OCI-LY1 (cell line): ENCODE data around the gene NUP88.

Source experiments
- EZH2 ChIP-seq: fragments of 200-600 bp; sonication (generic), shearing (Covaris generic); IDR thresholded peaks from 2 replicates; pipeline ENCODE4 v1.8.0; 2017; ENCODE audit warnings: borderline replicate concordance, mixed run types, mild to moderate bottlenecking, antibody characterized with exemption, low read length, moderate library complexity, mixed read lengths
- TF ChIP-seq, protein P1 (sequence below): fragments of 200-600 bp; sonication (generic), shearing (Covaris generic); IDR thresholded peaks from 2 replicates; pipeline ENCODE4 v1.5.1; 2017; ENCODE audit warnings: mild to moderate bottlenecking, antibody characterized with exemption, low read length, moderate library complexity, mixed read lengths

DNA sequence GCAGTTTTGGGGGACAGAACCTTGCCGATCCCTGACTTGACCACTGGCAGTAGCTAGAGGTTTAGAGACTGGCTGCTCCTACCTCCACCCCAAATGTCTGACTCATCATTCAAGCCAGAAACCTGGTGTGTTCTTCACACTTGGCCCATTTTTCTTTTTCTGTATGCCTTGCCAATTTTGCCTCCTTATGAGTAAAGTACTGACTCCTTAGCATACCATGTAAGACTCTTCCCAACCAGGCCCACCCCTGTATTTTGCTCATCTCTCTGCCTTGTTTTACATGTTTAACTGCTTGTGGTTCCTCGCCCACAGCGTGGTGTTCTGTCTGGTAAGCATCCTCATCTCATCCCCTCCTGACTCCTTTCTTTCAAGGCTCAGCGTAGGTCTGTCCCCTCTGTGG lies 37.9 kb downstream of the NUP88 start:
- TF ChIP-seq, protein P1, sequence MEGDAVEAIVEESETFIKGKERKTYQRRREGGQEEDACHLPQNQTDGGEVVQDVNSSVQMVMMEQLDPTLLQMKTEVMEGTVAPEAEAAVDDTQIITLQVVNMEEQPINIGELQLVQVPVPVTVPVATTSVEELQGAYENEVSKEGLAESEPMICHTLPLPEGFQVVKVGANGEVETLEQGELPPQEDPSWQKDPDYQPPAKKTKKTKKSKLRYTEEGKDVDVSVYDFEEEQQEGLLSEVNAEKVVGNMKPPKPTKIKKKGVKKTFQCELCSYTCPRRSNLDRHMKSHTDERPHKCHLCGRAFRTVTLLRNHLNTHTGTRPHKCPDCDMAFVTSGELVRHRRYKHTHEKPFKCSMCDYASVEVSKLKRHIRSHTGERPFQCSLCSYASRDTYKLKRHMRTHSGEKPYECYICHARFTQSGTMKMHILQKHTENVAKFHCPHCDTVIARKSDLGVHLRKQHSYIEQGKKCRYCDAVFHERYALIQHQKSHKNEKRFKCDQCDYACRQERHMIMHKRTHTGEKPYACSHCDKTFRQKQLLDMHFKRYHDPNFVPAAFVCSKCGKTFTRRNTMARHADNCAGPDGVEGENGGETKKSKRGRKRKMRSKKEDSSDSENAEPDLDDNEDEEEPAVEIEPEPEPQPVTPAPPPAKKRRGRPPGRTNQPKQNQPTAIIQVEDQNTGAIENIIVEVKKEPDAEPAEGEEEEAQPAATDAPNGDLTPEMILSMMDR, result no peak
- no peak for TF ChIP-seq EZH2
